A673 (cell line): Measurements from ENCODE around the gene EPHA6.

Experiments used
- EZH2 ChIP-seq: fragments of 200-600 bp; sonication (generic); IDR thresholded peaks from 2 replicates; pipeline ENCODE4 v1.6.1; 2017; ENCODE audit warnings: borderline replicate concordance, low read depth, mild to moderate bottlenecking, mixed read lengths, antibody characterized with exemption, low read length; ENCODE audit not compliant: poor library complexity, severe bottlenecking
- TF ChIP-seq, protein P1 (sequence below): fragments of 300-800, 200-600 bp; sonication (generic); conservative IDR thresholded peaks from 2 replicates; pipeline ENCODE4 v1.5.1; 2017; ENCODE audit warnings: low read depth, mild to moderate bottlenecking, antibody characterized with exemption, low read length, moderate library complexity, mixed read lengths

- TF ChIP-seq, protein P1, sequence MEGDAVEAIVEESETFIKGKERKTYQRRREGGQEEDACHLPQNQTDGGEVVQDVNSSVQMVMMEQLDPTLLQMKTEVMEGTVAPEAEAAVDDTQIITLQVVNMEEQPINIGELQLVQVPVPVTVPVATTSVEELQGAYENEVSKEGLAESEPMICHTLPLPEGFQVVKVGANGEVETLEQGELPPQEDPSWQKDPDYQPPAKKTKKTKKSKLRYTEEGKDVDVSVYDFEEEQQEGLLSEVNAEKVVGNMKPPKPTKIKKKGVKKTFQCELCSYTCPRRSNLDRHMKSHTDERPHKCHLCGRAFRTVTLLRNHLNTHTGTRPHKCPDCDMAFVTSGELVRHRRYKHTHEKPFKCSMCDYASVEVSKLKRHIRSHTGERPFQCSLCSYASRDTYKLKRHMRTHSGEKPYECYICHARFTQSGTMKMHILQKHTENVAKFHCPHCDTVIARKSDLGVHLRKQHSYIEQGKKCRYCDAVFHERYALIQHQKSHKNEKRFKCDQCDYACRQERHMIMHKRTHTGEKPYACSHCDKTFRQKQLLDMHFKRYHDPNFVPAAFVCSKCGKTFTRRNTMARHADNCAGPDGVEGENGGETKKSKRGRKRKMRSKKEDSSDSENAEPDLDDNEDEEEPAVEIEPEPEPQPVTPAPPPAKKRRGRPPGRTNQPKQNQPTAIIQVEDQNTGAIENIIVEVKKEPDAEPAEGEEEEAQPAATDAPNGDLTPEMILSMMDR: no peak
- no peak for TF ChIP-seq EZH2
Observed at GRCh38 chr3:97074546-97074945, 260.2 kb downstream of the EPHA6 start.
